LNCaP clone FGC (cell line): ENCODE results near the gene LPAR1.

Experiments used
- DNase-seq: peaks from one replicate; pipeline ENCODE4 v3.0.0-alpha.2; 2011; ENCODE audit warnings: low read depth
- H3K4me3 ChIP-seq: 2 replicates; pipeline ENCODE4 v1.5.1; 2011; ENCODE audit warnings: mild to moderate bottlenecking, low read depth, low read length, control low read depth
- TF ChIP-seq, protein P1 (sequence below): IDR thresholded peaks from 2 replicates; pipeline ENCODE4 v1.5.1; 2012; ENCODE audit warnings: mild to moderate bottlenecking; ENCODE audit not compliant: control insufficient read depth, insufficient read depth; ENCODE audit errors: extremely low read depth

Gene LPAR1

DNA sequence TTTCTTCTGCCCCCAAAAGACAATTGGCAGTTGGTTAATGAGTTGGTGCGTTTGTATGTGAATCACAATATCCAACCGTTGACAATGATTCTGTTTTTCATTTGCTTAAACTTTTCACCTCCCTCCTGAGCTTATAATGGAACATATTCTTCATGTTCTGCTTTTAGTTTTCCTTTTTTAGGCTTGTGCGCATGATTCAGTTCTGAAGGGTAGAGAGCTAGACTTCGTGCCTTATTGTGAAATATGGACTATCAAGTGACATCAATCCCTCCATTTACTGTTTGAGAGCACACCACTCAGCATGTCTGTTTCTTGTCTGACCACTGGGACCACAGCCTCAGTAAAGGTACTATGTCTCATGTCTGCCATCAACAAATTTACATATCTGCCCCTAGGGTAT, 30.5 kb upstream of the LPAR1 start:
- no peak for DNase-seq
- H3K4me3 ChIP-seq: no peak overlapping the region
- TF ChIP-seq, protein P1, sequence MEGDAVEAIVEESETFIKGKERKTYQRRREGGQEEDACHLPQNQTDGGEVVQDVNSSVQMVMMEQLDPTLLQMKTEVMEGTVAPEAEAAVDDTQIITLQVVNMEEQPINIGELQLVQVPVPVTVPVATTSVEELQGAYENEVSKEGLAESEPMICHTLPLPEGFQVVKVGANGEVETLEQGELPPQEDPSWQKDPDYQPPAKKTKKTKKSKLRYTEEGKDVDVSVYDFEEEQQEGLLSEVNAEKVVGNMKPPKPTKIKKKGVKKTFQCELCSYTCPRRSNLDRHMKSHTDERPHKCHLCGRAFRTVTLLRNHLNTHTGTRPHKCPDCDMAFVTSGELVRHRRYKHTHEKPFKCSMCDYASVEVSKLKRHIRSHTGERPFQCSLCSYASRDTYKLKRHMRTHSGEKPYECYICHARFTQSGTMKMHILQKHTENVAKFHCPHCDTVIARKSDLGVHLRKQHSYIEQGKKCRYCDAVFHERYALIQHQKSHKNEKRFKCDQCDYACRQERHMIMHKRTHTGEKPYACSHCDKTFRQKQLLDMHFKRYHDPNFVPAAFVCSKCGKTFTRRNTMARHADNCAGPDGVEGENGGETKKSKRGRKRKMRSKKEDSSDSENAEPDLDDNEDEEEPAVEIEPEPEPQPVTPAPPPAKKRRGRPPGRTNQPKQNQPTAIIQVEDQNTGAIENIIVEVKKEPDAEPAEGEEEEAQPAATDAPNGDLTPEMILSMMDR: no peak

DNA sequence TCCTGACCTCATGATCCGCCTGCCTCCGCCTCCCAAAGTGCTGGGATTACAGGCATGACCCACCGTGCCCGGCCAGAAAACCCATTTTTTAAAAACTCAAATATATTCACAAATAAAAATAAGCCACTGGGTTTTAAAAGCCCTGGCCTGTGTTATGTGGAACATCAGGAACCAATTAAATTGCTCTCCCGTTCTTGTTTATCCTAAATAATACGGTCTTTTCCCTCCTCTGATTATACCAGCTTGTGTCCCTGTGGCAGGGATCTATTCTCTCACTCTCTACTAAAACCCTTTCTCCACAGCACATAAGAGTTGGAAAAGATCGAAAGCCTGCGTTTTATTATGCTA, 30.1 kb upstream of the LPAR1 start:
- TF ChIP-seq, protein P1: no peak
- no peak overlapping the region for H3K4me3 ChIP-seq
- DNase-seq: no peak

DNA sequence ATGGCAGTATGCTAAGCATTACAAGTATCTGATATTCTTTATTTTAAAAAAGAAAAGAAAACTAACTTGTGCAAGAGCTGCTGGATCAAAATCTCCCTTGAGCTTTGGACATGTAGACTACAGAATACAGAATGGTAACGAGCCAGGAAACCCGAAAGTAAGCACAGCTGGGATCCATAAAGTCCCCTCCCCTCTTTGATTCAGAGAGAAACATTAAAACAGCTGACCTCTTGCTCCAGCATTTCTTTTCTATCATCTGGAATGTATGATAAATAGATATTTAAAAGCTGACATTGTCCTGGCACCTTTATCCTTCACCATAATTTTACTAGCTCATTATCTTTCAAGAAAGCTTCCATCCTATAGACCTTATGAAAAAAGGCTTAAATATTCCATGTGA, 28.2 kb upstream of the LPAR1 start:
- DNase-seq: no peak
- TF ChIP-seq, protein P1: no peak
- H3K4me3 ChIP-seq: no peak overlapping the region

DNA sequence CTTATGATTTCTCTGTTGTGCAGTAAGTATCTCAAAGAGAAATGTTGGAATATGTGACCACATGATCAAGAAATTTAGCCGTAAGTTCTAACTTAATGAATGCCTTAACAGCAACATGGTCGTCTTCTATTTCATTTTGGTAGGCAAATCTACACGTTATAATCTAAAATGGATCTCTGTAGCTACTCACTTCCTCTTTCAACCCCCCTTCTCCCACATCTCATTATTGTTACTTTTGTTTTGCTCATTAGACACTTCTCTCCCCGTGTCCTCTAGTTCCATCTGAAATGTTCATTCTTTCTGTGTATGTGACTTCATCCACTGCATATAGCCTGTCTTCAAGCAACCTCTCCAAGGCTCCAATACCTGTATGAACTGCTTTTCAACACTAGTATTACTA, 27.1 kb upstream of the LPAR1 start:
- H3K4me3 ChIP-seq: no peak overlapping the region
- DNase-seq: no peak
- TF ChIP-seq, protein P1: no peak

DNA sequence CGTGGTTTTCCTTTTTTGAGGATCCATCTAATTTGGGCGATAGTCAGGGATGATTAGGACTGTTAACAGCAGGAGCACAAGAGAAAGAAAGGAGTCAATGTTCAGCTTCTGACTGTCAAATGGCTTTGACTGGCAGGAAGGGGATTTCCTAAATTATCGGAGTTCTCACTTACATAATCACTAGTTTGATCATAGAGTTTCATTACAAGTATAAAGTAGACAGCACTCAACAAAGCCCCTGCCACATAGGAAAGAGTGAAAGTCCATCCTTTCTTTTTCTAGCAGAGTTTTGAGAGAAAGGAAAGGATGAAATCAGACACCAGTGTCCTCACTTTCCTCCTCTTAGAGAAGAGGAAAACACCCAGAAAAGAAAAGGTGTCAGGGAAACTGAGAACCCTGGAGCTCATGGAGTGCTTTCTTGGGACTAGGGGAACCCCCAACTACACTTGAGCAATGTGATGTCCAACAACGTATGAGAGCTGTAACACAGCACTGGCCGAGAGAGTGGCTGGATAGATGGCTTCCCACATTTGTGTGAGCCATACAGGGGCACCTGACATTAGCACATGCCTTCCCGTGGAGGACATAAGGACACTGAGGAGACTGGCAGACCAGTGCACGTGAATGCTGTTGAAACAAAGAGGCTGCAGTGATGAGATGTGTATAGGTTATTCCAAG, 26.0 kb upstream of the LPAR1 start:
- TF ChIP-seq, protein P1: no peak
- no peak for DNase-seq
- H3K4me3 ChIP-seq: no peak overlapping the region

DNA sequence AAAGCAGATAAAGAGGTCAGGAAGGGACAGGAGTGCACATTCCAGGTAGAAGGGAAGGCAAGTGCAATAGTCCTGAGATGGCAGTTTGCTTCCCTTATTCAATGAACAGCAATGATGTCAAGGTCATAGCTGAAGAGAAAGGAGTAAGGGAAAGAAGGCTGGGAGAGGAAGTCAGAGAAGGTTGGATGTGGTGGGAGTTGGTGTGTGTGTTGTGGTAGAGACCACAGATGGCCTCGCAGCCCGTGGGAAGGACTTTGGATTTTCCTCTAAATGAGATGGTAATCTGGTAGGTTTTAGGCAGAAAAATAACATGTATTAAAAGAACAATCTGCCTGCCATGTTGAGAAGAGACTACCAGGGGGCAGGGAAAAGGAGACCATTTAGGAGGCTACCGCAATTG, 25.1 kb upstream of the LPAR1 start:
- H3K4me3 ChIP-seq: no peak overlapping the region
- no peak for DNase-seq
- TF ChIP-seq, protein P1: no peak

DNA sequence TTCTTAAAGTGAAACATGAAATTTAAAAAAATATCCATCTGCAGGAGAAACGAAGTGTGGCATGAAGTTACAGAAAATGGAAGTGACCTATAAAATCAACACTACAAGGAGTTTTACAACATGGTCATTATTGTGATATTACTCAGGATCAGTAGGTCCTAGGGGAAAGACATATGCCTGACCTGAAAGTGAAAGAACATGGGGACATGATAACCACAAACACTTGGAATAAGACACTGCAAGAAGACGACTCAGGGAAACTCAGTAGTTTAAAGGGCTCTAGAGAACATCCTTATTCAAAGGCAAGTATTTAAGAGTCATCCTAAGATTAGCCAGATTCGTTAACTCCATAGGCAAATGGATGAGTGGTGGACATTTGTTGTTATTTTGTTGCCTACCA, 19.9 kb upstream of the LPAR1 start:
- H3K4me3 ChIP-seq: no peak overlapping the region
- TF ChIP-seq, protein P1: no peak
- no peak for DNase-seq
